A673 (cell line): ENCODE measurements around the gene SMTN.

Experiments
- CTCF ChIP-seq: fragments of 300-800, 200-600 bp; sonication (generic); conservative IDR thresholded peaks from 2 replicates; pipeline ENCODE4 v1.5.1; 2017; ENCODE audit warnings: low read depth, mild to moderate bottlenecking, antibody characterized with exemption, low read length, moderate library complexity, mixed read lengths
- EZH2 ChIP-seq: fragments of 200-600 bp; sonication (generic); IDR thresholded peaks from 2 replicates; pipeline ENCODE4 v1.6.1; 2017; ENCODE audit warnings: borderline replicate concordance, low read depth, mild to moderate bottlenecking, mixed read lengths, antibody characterized with exemption, low read length; ENCODE audit not compliant: poor library complexity, severe bottlenecking

GRCh38 chr22:31151872-31152271 is 70.8 kb downstream of the SMTN start:
- no peak for TF ChIP-seq CTCF
- TF ChIP-seq EZH2: no peak
